B cell (primary cell): ENCODE results near the gene CCDC141. TPM values are rescaled to one million over a fixed set of nuclear protein-coding genes. Genes with fewer than 3 reads are reported as not detected.

ENCODE experiments used
- ATAC-seq: fragments of 200-7000 bp; cut with Tn5 transposase; one replicate; pipeline ENCODE4 v1.10.0; 2021; ENCODE audit warnings: low read depth, mild to moderate bottlenecking, moderate number of reproducible peaks, moderate library complexity
- CTCF ChIA-PET: fragments of 350-600 bp; sonication (Branson Sonifier 250); formaldehyde crosslinking; loops from one replicate; lab custom pipeline; 2021; ENCODE audit warnings: antibody characterized with exemption, inconsistent platforms; lab: Charles Lee
- POLR2A ChIA-PET: fragments of 350-600 bp; sonication (Branson Sonifier 250); formaldehyde crosslinking; loops from one replicate; lab custom pipeline; 2021; ENCODE audit warnings: antibody characterized with exemption; lab: Charles Lee
- DNase-seq: peaks from one replicate; pipeline ENCODE4 v3.0.0; 2013
- H2AFZ ChIP-seq: 2 replicates; pipeline ENCODE4 v1.6.1; 2012; ENCODE audit warnings: mild to moderate bottlenecking, low read depth, low read length; ENCODE audit not compliant: insufficient read depth, poor library complexity, severe bottlenecking
- H3K27ac ChIP-seq, 2 donors: 1 replicate in 1 of 2; 2 replicates in 1 of 2; pipeline ENCODE4 v1.5.1; 2012 to 2013; ENCODE audit warnings: low read length in 2 of 2, mild to moderate bottlenecking in 2 of 2, moderate library complexity in 1 of 2
- H3K27me3 ChIP-seq, 4 experiments: fragments of 200-600 bp in 1 of 4; sonication (generic) in 1 of 4; replicated peaks in 1 of 4; 1 replicate in 2 of 4; 2 replicates in 2 of 4; pipeline versions ENCODE4 v1.6.1 to v1.7.0; 2013 to 2016; ENCODE audit warnings: low read length in 3 of 4, mild to moderate bottlenecking in 2 of 4, mixed read lengths in 1 of 4, moderate library complexity in 1 of 4; ENCODE audit not compliant: insufficient read depth in 4 of 4, control insufficient read depth in 3 of 4; ENCODE audit errors: control extremely low read depth in 1 of 4
- H3K36me3 ChIP-seq, 2 experiments: replicated peaks in 1 of 2; 1 replicate in 1 of 2; 2 replicates in 1 of 2; pipeline versions ENCODE4 v1.6.1 to v1.7.1; 2013; ENCODE audit warnings: low read length in 1 of 2; ENCODE audit not compliant: insufficient read depth in 2 of 2, control insufficient read depth in 1 of 2; ENCODE audit errors: control extremely low read depth in 1 of 2, extremely low read depth in 1 of 2
- H3K4me1 ChIP-seq, 2 donors: fragments of 200-600 bp in 1 of 2; sonication (generic) in 1 of 2; 1 replicate in 1 of 2; 2 replicates in 1 of 2; pipeline versions ENCODE4 v1.5.1 to v1.6.1; 2013 to 2017; ENCODE audit warnings: low read length in 2 of 2; ENCODE audit not compliant: control insufficient read depth in 2 of 2, insufficient read depth in 2 of 2
- H3K4me2 ChIP-seq: replicated peaks from 2 replicates; pipeline ENCODE3; 2012; ENCODE audit warnings: mild to moderate bottlenecking, low read depth, low read length; ENCODE audit not compliant: poor library complexity, severe bottlenecking
- H3K4me3 ChIP-seq, 5 experiments: fragments of 200-600 bp in 1 of 5; sonication (generic) in 1 of 5; 1 replicate in 3 of 5; 2 replicates in 2 of 5; pipeline versions ENCODE4 v1.5.1 to v1.7.0; 2011 to 2016; ENCODE audit warnings: low read length in 4 of 5, mild to moderate bottlenecking in 4 of 5, low read depth in 2 of 5, control low read depth in 1 of 5, moderate library complexity in 1 of 5; ENCODE audit not compliant: insufficient read depth in 1 of 5; ENCODE audit errors: control extremely low read depth in 1 of 5, extremely low read depth in 1 of 5
- H3K79me2 ChIP-seq: fragments of 200-600 bp; sonication (generic); one replicate; pipeline ENCODE4 v1.6.0; 2016; ENCODE audit warnings: low read length; ENCODE audit not compliant: control insufficient read depth, insufficient read depth
- H3K9ac ChIP-seq: fragments of 200-600 bp; sonication (generic); 2 replicates; pipeline ENCODE4 v1.6.1; 2017; ENCODE audit warnings: mild to moderate bottlenecking, low read length, moderate library complexity
- H3K9me3 ChIP-seq, 3 donors: one replicate each; pipeline versions ENCODE4 v1.6.1 to v1.7.1; 2013; ENCODE audit warnings: low read length in 2 of 3; ENCODE audit not compliant: control insufficient read depth in 2 of 3, insufficient read depth in 1 of 3; ENCODE audit errors: control extremely low read depth in 1 of 3
- H4K20me1 ChIP-seq: 2 replicates; pipeline ENCODE4 v1.6.0; 2012; ENCODE audit warnings: mild to moderate bottlenecking, low read length; ENCODE audit not compliant: insufficient read depth, control insufficient read depth, poor library complexity, severe bottlenecking
- H3K27ac Mint-ChIP-seq: one replicate; pipeline ENCODE4 v1.8.0; 2021; ENCODE audit warnings: mixed read lengths
- H3K27me3 Mint-ChIP-seq: one replicate; pipeline ENCODE4 v1.8.0; 2021; ENCODE audit warnings: mixed read lengths
- H3K4me1 Mint-ChIP-seq: one replicate; pipeline ENCODE4 v1.8.0; 2021; ENCODE audit warnings: mixed read lengths
- H3K4me3 Mint-ChIP-seq: one replicate; pipeline ENCODE4 v1.8.0; 2021; ENCODE audit warnings: mixed read lengths
- H3K9me3 Mint-ChIP-seq: one replicate; pipeline ENCODE4 v1.8.0; 2022; ENCODE audit warnings: mixed read lengths; ENCODE audit not compliant: insufficient read depth
- CTCF ChIP-seq: fragments of 200-600 bp; IDR thresholded peaks from one replicate; pipeline ENCODE4 v1.8.0; 2022; ENCODE audit warnings: antibody characterized with exemption, mild to moderate bottlenecking
- EZH2 ChIP-seq: IDR thresholded peaks from 2 replicates; pipeline ENCODE4 v1.6.1; 2012; ENCODE audit warnings: borderline replicate concordance, low read depth, mild to moderate bottlenecking, moderate library complexity, low read length; ENCODE audit not compliant: insufficient read depth, poor library complexity, severe bottlenecking
- WGBS: methylation state at CpG from one replicate; pipeline ENCODE4 v1.1.5; 2013; ENCODE audit warnings: missing lambda C conversion rate; ENCODE audit not compliant: insufficient coverage; 5-methylcytosine and 5-hydroxymethylcytosine counted together
- intact Hi-C: fragments of 100-400 bp; cut with micrococcal nuclease; formaldehyde crosslinking; loops from one replicate; pipeline ENCODE4 v1.10.0; 2022
- polyA plus RNA-seq: library from polyadenylated mRNA; depleted of rRNA; stranded (reverse); fragments of >200 nt; gene quantifications from 2 replicates; pipeline ENCODE4 v1.2.3, GENCODE V29; 2012
- total RNA-seq, 2 donors: library from RNA; stranded (reverse); fragments of 120-200 nt in 1 of 2; gene quantifications; 1 replicate in 1 of 2; 2 replicates in 1 of 2; pipeline versions ENCODE4 v1.2.3 to v1.2.4, GENCODE V29; 2013 to 2022

CCDC141 gene
- total and polyA plus RNA-seq, 2 donors (not counting 1 experiment from before 2014, with no cell fraction given) = 2.1 to 47.5 TPM

- H4K20me1 ChIP-seq = no peaks in the 10 kb centered on the region
- no peak overlapping the region for H3K9ac ChIP-seq
- no peak overlapping the region for H3K27ac ChIP-seq
- no peak overlapping the region for H3K4me3 ChIP-seq
- H3K4me1 Mint-ChIP-seq = no peaks in the 10 kb centered on the region
- DNase-seq (no peak), ATAC-seq (no peak)
- no peaks in the 10 kb centered on the region for H3K9me3 ChIP-seq
- no peaks in the 10 kb centered on the region for H3K4me1 ChIP-seq
- H2AFZ ChIP-seq = no peak overlapping the region
- H3K79me2 ChIP-seq = no peaks in the 10 kb centered on the region
- intact Hi-C loops = loop anchor here (5.0 kb wide), 1 partner anchor 859 kb away; no protein-coding TSS in a partner anchor
- TF ChIP-seq EZH2 (no peak), CTCF (no peak)
- no peaks in the 10 kb centered on the region for H3K36me3 ChIP-seq
- 100% methylated on average over 1 of the region's 5 CpGs for WGBS
- no peaks in the 10 kb centered on the region for H3K27me3 Mint-ChIP-seq
- H3K4me2 ChIP-seq = no peak overlapping the region
- H3K9me3 Mint-ChIP-seq = no peaks in the 10 kb centered on the region
- H3K27me3 ChIP-seq = no peaks in the 10 kb centered on the region
- H3K4me3 Mint-ChIP-seq = no peak overlapping the region
- no peak overlapping the region for H3K27ac Mint-ChIP-seq
- ChIA-PET CTCF (interaction anchor here (0.6 to 3.9 kb wide), 11 partner anchors 10 to 1464 kb away, joined by 3 to 40 read pairs (median 3); no protein-coding TSS in a partner anchor), POLR2A (interaction anchor here (0.6 to 0.7 kb wide), 2 partner anchors 127 to 289 kb away, joined by 4 to 5 read pairs; no protein-coding TSS in a partner anchor)
Measured at GRCh38 chr2:178892751-178893625, 156.9 kb downstream of the CCDC141 start.

- Histone ChIP-seq H3K4me1 (no peaks in the 10 kb centered on the region), H3K27me3 (no peaks in the 10 kb centered on the region), H3K9ac (no peak overlapping the region), H4K20me1 (no peaks in the 10 kb centered on the region), H3K27ac (no peak overlapping the region), H3K4me2 (no peak overlapping the region), H3K4me3 (no peak overlapping the region), H3K36me3 (no peaks in the 10 kb centered on the region), H2AFZ (no peak overlapping the region), H3K9me3 (no peaks in the 10 kb centered on the region), H3K79me2 (no peaks in the 10 kb centered on the region)
- ATAC-seq (no peak), DNase-seq (no peak)
- intact Hi-C loops = loop anchor here (1.0 to 5.0 kb wide), 6 partner anchors 22 to 860 kb away; partner anchors contain the start of gene SESTD1
- CTCF ChIA-PET = interaction anchor here (1.0 to 5.9 kb wide), 14 partner anchors 14 to 239 kb away, joined by 3 to 141 read pairs (median 6); partner anchors contain the start of gene CCDC141
- Mint-ChIP-seq H3K27ac (no peak overlapping the region), H3K4me3 (no peak overlapping the region), H3K27me3 (no peaks in the 10 kb centered on the region), H3K9me3 (no peaks in the 10 kb centered on the region), H3K4me1 (no peaks in the 10 kb centered on the region)
- 77% methylated on average over 4 of the region's 5 CpGs for WGBS
- TF ChIP-seq CTCF = no peak
- TF ChIP-seq EZH2 = no peak
- POLR2A ChIA-PET = no interaction called here
Measured at GRCh38 chr2:178891959-178892485, 157.9 kb downstream of the CCDC141 start.
